ENCODE data around the gene ASIC4.

The ASIC4 gene

GRCh38 chr2:219553168-219553417 lies 38.8 kb downstream of the ASIC4 start:
- no peak for DNase-seq (ENCODE audit: extremely low spot score)
- POLR2A ChIA-PET, result no interaction called here
- CTCF ChIA-PET, result interaction anchor here (1.1 to 7.9 kb wide), 4 partner anchors 11 to 151 kb away, joined by 3 to 63 read pairs (median 4); partner anchors contain the start of genes CHPF, STK11IP and TMEM198
- no peak for TF ChIP-seq CTCF (IDR thresholded peaks at IDR 0.05; ENCODE audit: control extremely low read depth, extremely low read depth, low read depth, missing control alignments)

GRCh38 chr2:219553463-219553963 lies 39.2 kb downstream of the ASIC4 start:
- DNase-seq (ENCODE audit: extremely low spot score), result no peak
- ChIA-PET POLR2A (no interaction called here), CTCF (interaction anchor here (1.1 to 7.9 kb wide), 4 partner anchors 11 to 151 kb away, joined by 3 to 63 read pairs (median 4); partner anchors contain the start of genes CHPF, STK11IP and TMEM198)
- no peak for TF ChIP-seq CTCF (IDR thresholded peaks at IDR 0.05; ENCODE audit: control extremely low read depth, extremely low read depth, low read depth, missing control alignments)

- ChIA-PET CTCF (interaction anchor here (1.7 to 7.9 kb wide), 2 partner anchors 12 kb away, joined by 7 to 63 read pairs; partner anchors contain the start of genes CHPF and TMEM198), POLR2A (no interaction called here)
- no peak for TF ChIP-seq CTCF (IDR thresholded peaks at IDR 0.05; ENCODE audit: control extremely low read depth, extremely low read depth, low read depth, missing control alignments)
- no peak for DNase-seq (ENCODE audit: extremely low spot score)
These were observed 40.1 kb downstream of the ASIC4 start for GRCh38 chr2:219554350-219554749.

GRCh38 chr2:219555956-219556355 lies 41.7 kb downstream of the ASIC4 start:
- ChIA-PET POLR2A (no interaction called here), CTCF (interaction anchor here (1.7 to 7.9 kb wide), 2 partner anchors 11 to 14 kb away, joined by 7 to 63 read pairs; partner anchors contain the start of genes CHPF and TMEM198)
- TF ChIP-seq CTCF (IDR thresholded peaks at IDR 0.05; ENCODE audit: control extremely low read depth, extremely low read depth, low read depth, missing control alignments), result no peak
- no peak for DNase-seq (ENCODE audit: extremely low spot score)

- TF ChIP-seq CTCF (IDR thresholded peaks at IDR 0.05; ENCODE audit: control extremely low read depth, extremely low read depth, low read depth, missing control alignments), result no peak
- POLR2A ChIA-PET, result no interaction called here
- CTCF ChIA-PET, result interaction anchor here (2.1 to 7.9 kb wide), 2 partner anchors 14 to 28 kb away, joined by 4 to 63 read pairs; partner anchors contain the start of genes CHPF and TMEM198
- DNase-seq (ENCODE audit: extremely low spot score), result no peak
These were observed 42.1 kb downstream of the ASIC4 start for GRCh38 chr2:219556413-219556812.

- no peak for TF ChIP-seq CTCF (IDR thresholded peaks at IDR 0.05; ENCODE audit: control extremely low read depth, extremely low read depth, low read depth, missing control alignments)
- POLR2A ChIA-PET, result interaction anchor here (0.5 kb wide), 1 partner anchor 168 kb away, joined by 7 read pairs; no protein-coding TSS in a partner anchor
- CTCF ChIA-PET, result interaction anchor here (1.2 to 7.9 kb wide), 5 partner anchors 9 to 96 kb away, joined by 3 to 63 read pairs (median 3); partner anchors contain the start of genes CHPF and TMEM198
- DNase-seq (ENCODE audit: extremely low spot score), result no peak
These were observed 43.0 kb downstream of the ASIC4 start for GRCh38 chr2:219557320-219557719.
